Lower leg skin (tissue), 3 donors: Measurements from ENCODE around the gene FBLL1.

ENCODE experiments used
- CTCF ChIP-seq, 3 donors: fragments of 450-650 bp; IDR thresholded peaks; one replicate each; pipeline ENCODE4 v1.5.1; 2016; ENCODE audit warnings: antibody characterized with exemption in 3 of 3, mild to moderate bottlenecking in 3 of 3, moderate library complexity in 2 of 3
- POLR2A ChIP-seq, 2 donors: fragments of 450-650 bp; IDR thresholded peaks; one replicate each; pipeline ENCODE4 v1.6.1; 2016 to 2017; ENCODE audit warnings: antibody characterized with exemption in 2 of 2, mild to moderate bottlenecking in 1 of 2, moderate library complexity in 1 of 2

- TF ChIP-seq CTCF (IDR thresholded peaks at IDR 0.05) (no peak), POLR2A (IDR thresholded peaks at IDR 0.05) (no peak)
These were observed 28.3 kb downstream of the FBLL1 start for GRCh38 chr5:168557389-168557788.
